ENCODE measurements around the gene TBC1D16.

DNA sequence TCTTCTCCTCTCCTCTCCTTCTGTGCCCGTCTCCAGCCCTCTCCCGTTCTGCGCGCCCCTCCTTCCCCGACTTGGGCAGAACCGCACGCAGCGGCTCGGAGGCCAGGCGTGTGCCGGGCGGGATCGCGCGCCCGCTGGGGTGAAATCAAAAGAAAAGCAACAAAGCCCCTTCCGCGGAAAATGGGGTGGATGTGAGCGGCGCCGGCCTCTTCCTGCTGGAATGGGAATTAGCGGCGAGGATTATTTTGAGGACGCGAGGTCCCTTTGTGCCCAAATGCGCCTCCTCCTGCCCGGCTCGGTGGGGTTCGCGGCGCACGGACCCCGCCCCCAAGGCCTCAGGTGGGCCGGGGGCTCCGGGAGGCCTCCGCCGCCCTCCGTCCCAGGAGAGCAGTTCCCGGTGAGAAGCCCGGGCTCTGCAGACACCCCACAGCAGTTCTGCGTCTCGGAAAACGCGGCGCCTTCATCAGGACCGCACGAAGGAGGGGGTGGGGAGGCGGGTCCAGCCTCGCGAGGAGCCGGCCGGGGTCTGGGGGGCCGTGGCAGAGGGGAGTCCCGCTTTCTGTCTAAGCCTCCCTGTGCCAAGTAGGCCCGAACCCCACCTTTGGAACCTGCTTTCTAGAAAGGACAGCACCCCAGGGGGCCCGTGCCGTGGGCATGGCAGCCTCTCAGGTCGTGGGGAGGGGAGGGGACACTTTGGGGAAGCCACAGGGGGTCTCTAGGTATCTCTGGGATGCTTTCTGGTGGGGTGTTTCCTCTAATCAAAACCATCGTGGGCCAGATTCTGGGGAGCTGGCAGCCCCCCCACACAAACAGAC, 105.4 kb downstream of the TBC1D16 start:
- TF ChIP-seq POLR2A (IDR thresholded peaks at IDR 0.05; ENCODE audit: low read depth, low read length) (no peak), NR2C2 (IDR thresholded peaks at IDR 0.05; ENCODE audit: borderline replicate concordance, control insufficient read depth, insufficient read length, low read depth) (no peak), ZNF24 (IDR thresholded peaks at IDR 0.05) (no peak), SP1 (IDR thresholded peaks at IDR 0.05; ENCODE audit: low read depth, low read length) (no peak), CREB1 (IDR thresholded peaks at IDR 0.05; ENCODE audit: low read depth) (no peak)
- TF ChIP-seq, protein P1, sequence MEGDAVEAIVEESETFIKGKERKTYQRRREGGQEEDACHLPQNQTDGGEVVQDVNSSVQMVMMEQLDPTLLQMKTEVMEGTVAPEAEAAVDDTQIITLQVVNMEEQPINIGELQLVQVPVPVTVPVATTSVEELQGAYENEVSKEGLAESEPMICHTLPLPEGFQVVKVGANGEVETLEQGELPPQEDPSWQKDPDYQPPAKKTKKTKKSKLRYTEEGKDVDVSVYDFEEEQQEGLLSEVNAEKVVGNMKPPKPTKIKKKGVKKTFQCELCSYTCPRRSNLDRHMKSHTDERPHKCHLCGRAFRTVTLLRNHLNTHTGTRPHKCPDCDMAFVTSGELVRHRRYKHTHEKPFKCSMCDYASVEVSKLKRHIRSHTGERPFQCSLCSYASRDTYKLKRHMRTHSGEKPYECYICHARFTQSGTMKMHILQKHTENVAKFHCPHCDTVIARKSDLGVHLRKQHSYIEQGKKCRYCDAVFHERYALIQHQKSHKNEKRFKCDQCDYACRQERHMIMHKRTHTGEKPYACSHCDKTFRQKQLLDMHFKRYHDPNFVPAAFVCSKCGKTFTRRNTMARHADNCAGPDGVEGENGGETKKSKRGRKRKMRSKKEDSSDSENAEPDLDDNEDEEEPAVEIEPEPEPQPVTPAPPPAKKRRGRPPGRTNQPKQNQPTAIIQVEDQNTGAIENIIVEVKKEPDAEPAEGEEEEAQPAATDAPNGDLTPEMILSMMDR (IDR thresholded peaks at IDR 0.05 in 2 of 3, conservative IDR thresholded peaks at IDR 0.05 in 1 of 3; ENCODE audit: control insufficient read depth in 2 of 3, extremely low read depth in 1 of 3, insufficient read depth in 1 of 3, low read depth in 3 of 3, low read length in 3 of 3), result no peak
- TF ChIP-seq, protein P2, sequence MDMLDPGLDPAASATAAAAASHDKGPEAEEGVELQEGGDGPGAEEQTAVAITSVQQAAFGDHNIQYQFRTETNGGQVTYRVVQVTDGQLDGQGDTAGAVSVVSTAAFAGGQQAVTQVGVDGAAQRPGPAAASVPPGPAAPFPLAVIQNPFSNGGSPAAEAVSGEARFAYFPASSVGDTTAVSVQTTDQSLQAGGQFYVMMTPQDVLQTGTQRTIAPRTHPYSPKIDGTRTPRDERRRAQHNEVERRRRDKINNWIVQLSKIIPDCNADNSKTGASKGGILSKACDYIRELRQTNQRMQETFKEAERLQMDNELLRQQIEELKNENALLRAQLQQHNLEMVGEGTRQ (IDR thresholded peaks at IDR 0.05; ENCODE audit: borderline replicate concordance, low read depth, low read length), result no peak

All from GM12878 (cell line).